Stimulated activated CD4-positive, alpha-beta T cell treated with anti-CD3 and anti-CD28 coated beads, Interleukin-4, amount 100 ng/mL, for 4 hours (primary cell): ENCODE results near the gene DNMT3A.

Source experiments
- DNase-seq, 2 experiments: peaks; one replicate each; pipeline ENCODE4 v3.0.0-alpha.2; 2020

Gene DNMT3A

DNA sequence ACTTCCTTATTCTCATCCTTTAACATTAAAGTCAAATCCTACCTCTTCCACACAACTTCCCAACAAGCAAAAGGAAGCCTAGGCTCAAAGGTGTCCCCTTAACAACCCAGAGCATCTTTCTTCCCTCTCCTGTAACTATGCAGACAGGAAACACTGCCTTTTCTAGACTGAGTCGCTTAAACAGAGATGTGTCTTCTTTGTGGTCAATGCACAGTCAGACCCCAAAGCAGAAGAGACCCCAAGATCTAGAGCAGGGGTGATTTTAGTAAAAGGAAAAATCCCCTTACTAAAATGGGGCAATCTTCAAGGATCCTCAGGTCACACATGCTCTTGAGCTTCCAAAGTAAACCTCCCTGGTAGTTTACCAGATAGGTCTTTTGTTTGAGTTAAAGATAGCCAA lies 86.8 kb downstream of the DNMT3A start:
- DNase-seq: no peak

GRCh38 chr2:25253153-25253626 lies 88.5 kb downstream of the DNMT3A start:
- no peak for DNase-seq

- DNase-seq: peak; percentile 65 to 68
Observed at GRCh38 chr2:25252291-25253152, 89.2 kb downstream of the DNMT3A start.

DNA sequence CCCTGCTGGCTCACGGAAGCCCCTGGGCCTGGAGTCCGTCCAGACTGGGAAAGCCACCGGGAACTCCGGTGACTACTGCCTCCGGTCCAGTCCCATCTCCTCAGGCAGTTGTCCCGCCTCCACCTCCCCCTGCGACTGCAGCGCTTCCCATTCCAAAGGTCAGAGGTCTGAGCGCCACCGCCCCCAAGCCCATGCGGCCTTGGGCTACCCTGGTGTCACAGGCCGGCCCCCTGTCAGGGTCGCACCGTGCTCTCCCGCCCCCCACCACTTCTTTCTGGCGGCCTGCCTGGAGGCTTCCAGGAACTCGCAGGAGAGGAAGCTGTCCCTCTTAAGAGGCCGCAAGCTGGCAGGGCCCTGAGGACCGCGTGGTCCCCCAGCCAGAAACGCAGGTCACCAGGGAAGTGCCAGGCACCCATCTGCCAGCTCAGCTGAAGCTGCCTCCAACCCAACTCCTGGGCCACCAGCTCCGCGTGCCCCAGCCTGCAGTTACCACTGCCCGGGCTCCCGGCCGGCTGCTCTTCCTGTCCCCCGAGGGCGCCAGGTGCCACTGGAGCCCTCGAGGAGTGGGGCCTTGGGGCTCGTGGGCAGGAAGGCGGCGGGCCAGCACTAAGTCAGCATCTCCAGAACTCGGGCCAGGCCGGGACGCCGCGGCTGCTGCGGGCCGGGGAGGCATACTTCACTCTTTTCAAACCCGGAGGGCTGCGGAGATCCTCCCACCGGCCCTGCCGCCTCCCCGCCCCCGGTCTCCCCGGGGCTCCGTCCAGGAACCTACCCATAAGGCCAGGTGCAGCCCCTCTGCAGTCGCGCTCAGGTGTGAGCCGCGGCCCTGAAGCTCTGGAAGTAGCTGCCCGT lies 90.1 kb downstream of the DNMT3A start:
- peak; percentile 19 for DNase-seq

GRCh38 chr2:25251071-25251421 lies 90.7 kb downstream of the DNMT3A start:
- peak in 1 of 2 experiments; percentile 32 for DNase-seq

DNA sequence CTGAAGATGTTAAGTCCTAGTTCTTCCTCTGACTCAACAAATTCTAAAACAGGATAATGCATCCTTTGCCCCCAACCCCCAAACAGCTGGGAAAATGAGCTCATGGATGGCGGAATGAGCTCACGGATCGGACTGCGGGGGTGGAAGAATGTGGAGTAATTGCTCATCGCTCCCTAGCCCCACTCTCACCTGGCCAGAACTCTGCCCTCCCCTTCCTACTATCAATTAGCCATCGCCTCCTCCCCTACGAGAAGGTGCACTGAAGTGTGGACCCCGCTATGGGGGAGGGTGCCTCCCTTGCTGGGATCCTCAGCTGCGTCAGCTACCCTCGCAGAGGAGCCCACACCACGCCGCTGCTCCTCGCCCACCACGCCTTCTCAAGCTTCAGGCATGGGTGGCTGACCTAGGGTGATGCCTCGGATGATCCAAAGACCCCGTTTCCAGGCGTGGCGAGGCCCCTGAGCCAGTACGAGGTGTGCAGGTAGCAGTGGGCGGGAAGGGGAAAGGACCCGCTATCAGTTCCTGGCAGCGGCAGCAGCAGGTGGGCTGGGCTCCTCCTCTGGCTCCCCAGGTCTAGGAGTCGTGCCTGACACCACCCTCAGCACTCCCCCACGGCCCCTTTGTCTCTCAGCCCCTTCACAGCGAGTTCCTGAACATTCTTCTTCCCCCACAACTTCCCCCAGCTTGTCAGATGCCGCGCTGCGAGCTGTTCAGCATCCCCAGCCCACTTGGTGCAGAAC lies 91.2 kb downstream of the DNMT3A start:
- peak in 1 of 2 experiments; percentile 60 for DNase-seq

GRCh38 chr2:25249785-25250184 lies 91.9 kb downstream of the DNMT3A start:
- no peak for DNase-seq

- no peak for DNase-seq
Observed at GRCh38 chr2:25247792-25248512, 93.8 kb downstream of the DNMT3A start.

GRCh38 chr2:25246558-25247290 lies 95.0 kb downstream of the DNMT3A start:
- no peak for DNase-seq

GRCh38 chr2:25246001-25246400 lies 95.7 kb downstream of the DNMT3A start:
- DNase-seq: no peak

- no peak for DNase-seq
Observed at GRCh38 chr2:25245141-25245540, 96.6 kb downstream of the DNMT3A start.

- DNase-seq: no peak
Observed at GRCh38 chr2:25243995-25244394, 97.7 kb downstream of the DNMT3A start.

- DNase-seq: no peak
Observed at GRCh38 chr2:25241452-25241851, 100.3 kb downstream of the DNMT3A start.

GRCh38 chr2:25240636-25241035 lies 101.1 kb downstream of the DNMT3A start:
- no peak for DNase-seq

- no peak for DNase-seq
Observed at GRCh38 chr2:25238920-25239319, 102.8 kb downstream of the DNMT3A start.

GRCh38 chr2:25237764-25238163 lies 104.0 kb downstream of the DNMT3A start:
- no peak for DNase-seq

- DNase-seq: no peak
Observed at GRCh38 chr2:25236736-25237135, 105.0 kb downstream of the DNMT3A start.

DNA sequence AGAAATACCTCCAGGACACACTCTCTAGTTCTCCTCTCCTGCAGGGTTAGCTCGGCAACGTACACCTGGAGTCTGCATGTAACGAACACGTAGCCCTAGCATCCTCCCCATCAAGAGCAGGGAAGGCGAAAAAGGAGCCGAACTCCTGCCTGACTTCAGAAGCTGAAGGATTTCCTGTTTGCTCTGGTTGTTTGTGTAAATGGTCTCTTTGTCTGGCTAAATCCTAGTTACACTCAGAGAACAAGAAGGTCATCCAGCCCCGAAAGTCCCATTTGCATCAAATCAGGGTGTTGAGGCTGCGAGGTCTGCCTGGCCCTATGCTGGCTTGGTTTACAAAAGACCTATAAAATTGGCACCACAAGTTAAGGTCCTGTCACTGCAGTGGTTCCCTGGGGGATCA lies 107.0 kb downstream of the DNMT3A start:
- no peak for DNase-seq

DNA sequence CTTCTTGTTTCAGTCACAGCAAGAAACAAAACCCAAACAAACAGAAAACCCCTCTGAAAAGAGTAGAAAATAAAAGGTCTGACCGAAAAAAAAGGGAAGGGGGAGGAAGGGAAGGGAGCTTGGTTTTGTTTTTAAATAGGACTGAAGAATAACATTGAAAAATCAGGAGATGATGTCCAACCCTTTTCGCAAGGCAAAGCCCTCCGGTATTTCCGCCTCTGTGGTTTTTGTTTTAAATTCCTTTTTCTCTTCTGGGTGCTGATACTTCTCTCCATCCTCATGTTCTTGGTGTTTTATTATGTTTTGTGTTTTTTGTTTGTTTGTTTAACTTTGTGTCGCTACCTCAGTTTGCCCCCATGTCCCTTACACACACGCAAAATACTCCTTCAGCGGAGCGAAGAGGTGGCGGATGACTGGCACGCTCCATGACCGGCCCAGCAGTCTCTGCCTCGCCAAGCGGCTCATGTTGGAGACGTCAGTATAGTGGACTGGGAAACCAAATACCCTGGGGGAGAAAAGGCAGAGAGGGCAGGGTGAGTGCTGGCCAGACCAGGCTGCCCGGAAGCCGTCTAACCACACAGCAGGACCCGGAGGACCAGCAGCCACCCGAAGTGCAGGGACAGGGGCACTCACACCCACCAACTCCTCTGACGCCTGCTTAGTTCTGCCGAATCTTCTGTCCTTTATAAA lies 107.7 kb downstream of the DNMT3A start:
- no peak for DNase-seq

DNA sequence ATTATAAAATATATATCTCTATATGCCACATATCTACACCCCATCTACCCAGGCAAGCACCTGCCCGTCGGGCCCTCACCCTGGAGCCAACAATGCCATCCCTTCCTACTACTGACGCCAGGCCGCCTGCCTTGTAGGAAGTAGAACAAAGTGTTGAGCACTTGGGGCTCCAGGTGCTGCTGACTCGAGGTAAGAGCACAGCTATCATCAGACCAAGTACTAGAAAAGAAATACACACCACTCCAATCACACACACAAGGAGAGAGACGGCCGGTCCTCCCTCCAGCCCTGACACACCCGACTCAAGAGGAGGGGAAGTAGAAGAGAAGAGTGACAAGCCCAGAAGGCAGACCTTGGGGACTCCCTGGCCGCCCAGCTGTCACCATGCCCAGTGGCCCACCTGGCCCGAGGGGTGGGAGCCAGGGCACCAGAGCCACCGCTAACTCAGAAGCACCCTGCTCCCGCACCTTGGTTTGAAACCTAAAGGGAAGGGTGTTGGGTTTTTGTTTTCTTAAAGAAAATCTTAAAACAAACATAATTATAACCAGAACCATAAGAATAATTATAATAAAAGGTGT lies 109.4 kb downstream of the DNMT3A start:
- DNase-seq: no peak

DNA sequence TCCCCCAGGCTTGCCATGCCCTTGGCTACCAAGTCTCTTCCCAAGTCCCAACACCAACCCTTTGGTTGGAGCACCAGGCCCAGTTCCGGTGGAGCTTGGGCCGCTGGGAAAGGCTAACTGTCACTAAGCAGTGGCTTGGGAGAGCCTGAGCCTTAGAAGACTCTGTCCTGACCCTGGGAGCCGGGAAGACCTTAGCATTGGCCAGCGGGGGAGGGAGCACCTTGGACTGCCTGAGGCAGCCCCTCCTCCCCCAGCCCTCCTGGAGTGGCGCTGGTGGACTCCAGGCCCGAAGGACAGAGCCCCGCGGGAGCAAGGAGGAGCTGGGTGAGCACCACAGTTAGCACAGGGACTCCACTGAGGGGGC lies 110.8 kb downstream of the DNMT3A start:
- DNase-seq: no peak
